HEK293T (cell line): ENCODE data around the gene GCC2.
A peak's percentile ranks its signal among the peaks of the same experiment; 100 is the strongest.
"Not testable (repeated sequence)": the region's sequence is repeated elsewhere in the genome, so short reads cannot be mapped to it uniquely, and the experiment has no call there.

ENCODE experiments used
- CTCF ChIA-PET: fragments of 350-600 bp; formaldehyde crosslinking; extraction: SDS; loops from one replicate; lab custom pipeline; 2021; ENCODE audit warnings: antibody characterized with exemption, inconsistent platforms; lab: Yijun Ruan, JAX
- POLR2A ChIA-PET: fragments of 350-600 bp; formaldehyde crosslinking; extraction: SDS; loops from one replicate; lab custom pipeline; 2020; ENCODE audit warnings: antibody characterized with exemption, inconsistent platforms; lab: Yijun Ruan, JAX
- DNase-seq: peaks from one replicate; pipeline ENCODE4 v3.0.0; 2012; ENCODE audit warnings: mixed read lengths; ENCODE audit errors: extremely low spot score
- ARNT ChIP-seq: fragments of 450-650 bp; IDR thresholded peaks from 2 replicates; pipeline ENCODE4 v1.6.1; 2017; ENCODE audit warnings: mild to moderate bottlenecking
- BHLHE40 ChIP-seq: fragments of 450-650 bp; IDR thresholded peaks from 2 replicates; pipeline ENCODE4 v1.6.1; 2016; ENCODE audit warnings: mild to moderate bottlenecking, moderate library complexity, borderline replicate concordance
- CTBP1 ChIP-seq: fragments of 450-650 bp; IDR thresholded peaks from 2 replicates; pipeline ENCODE4 v1.6.1; 2016; ENCODE audit warnings: borderline replicate concordance
- ELF4 ChIP-seq: fragments of 450-650 bp; IDR thresholded peaks from 2 replicates; pipeline ENCODE4 v1.6.1; 2017; ENCODE audit warnings: antibody characterized with exemption
- FOXA1 ChIP-seq: fragments of 450-650 bp; IDR thresholded peaks from 2 replicates; pipeline ENCODE4 v1.6.1; 2016; ENCODE audit warnings: mild to moderate bottlenecking
- FOXK2 ChIP-seq: fragments of 450-650 bp; IDR thresholded peaks from 2 replicates; pipeline ENCODE4 v1.6.1; 2016; ENCODE audit warnings: mild to moderate bottlenecking
- FOXM1 ChIP-seq: fragments of 450-650 bp; IDR thresholded peaks from 2 replicates; pipeline ENCODE4 v1.6.1; 2017; ENCODE audit warnings: mild to moderate bottlenecking, borderline replicate concordance
- HDGF ChIP-seq: fragments of 450-650 bp; IDR thresholded peaks from 2 replicates; pipeline ENCODE4 v1.6.1; 2017; ENCODE audit warnings: antibody characterized with exemption, borderline replicate concordance
- L3MBTL2 ChIP-seq: fragments of 450-650 bp; conservative IDR thresholded peaks from 2 replicates; pipeline ENCODE4 v1.6.1; 2016; ENCODE audit warnings: mild to moderate bottlenecking
- LEF1 ChIP-seq: fragments of 450-650 bp; IDR thresholded peaks from 2 replicates; pipeline ENCODE4 v1.6.1; 2017; ENCODE audit warnings: mild to moderate bottlenecking, borderline replicate concordance
- NFRKB ChIP-seq: fragments of 450-650 bp; IDR thresholded peaks from 2 replicates; pipeline ENCODE4 v1.6.1; 2016; ENCODE audit warnings: mild to moderate bottlenecking, moderate library complexity
- PKNOX1 ChIP-seq: fragments of 450-650 bp; IDR thresholded peaks from 2 replicates; pipeline ENCODE4 v1.6.1; 2016
- SP1 ChIP-seq: fragments of 450-650 bp; IDR thresholded peaks from 2 replicates; pipeline ENCODE4 v1.6.1; 2017
- SUZ12 ChIP-seq: fragments of 450-650 bp; IDR thresholded peaks from 2 replicates; pipeline ENCODE4 v1.6.1; 2016; ENCODE audit warnings: mild to moderate bottlenecking
- TARDBP ChIP-seq: fragments of 450-650 bp; IDR thresholded peaks from 2 replicates; pipeline ENCODE4 v1.6.1; 2016
- ZNF384 ChIP-seq: fragments of 450-650 bp; IDR thresholded peaks from 2 replicates; pipeline ENCODE4 v1.6.1; 2016

Gene GCC2

GRCh38 chr2:108449410-108450130 lies 564 bp downstream of the GCC2 start:
- CTCF ChIA-PET = no interaction called here
- POLR2A ChIA-PET = interaction anchor here (1.0 to 2.4 kb wide), 7 partner anchors 10 to 117 kb away, joined by 3 to 9 read pairs (median 4); partner anchors contain the start of genes LIMS1 and SULT1C4
- peak; percentile 21 for DNase-seq
- 0 out of 2 replicates have a peak, but pooled peaks have one; percentile 10 for TF ChIP-seq L3MBTL2
- no peak for TF ChIP-seq FOXM1
- TF ChIP-seq HDGF = no peak
- no peak for TF ChIP-seq TARDBP

GRCh38 chr2:108450863-108451262 lies 1.9 kb downstream of the GCC2 start:
- DNase-seq = no peak
- ChIA-PET CTCF (no interaction called here), POLR2A (interaction anchor here (1.3 kb wide), 1 partner anchor 124 kb away, joined by 3 read pairs; no protein-coding TSS in a partner anchor)
- TF ChIP-seq FOXM1 = no peak
- TF ChIP-seq PKNOX1 = no peak

- ChIA-PET POLR2A (no interaction called here), CTCF (no interaction called here)
- TF ChIP-seq CTBP1 (no peak), ZNF384 (no peak), FOXA1 (no peak), FOXK2 (no peak), NFRKB (no peak), BHLHE40 (no peak), HDGF (no peak), TARDBP (no peak), FOXM1 (no peak), SUZ12 (no peak)
These were observed 3.0 kb downstream of the GCC2 start for GRCh38 chr2:108451976-108452375.

GRCh38 chr2:108453530-108453929 lies 4.5 kb downstream of the GCC2 start:
- CTCF ChIA-PET, POLR2A ChIA-PET, DNase-seq: not testable (repeated sequence)

More at GRCh38 chr2:108451976-108452375, 3.0 kb downstream of the GCC2 start:
- DNase-seq = no peak

- ChIA-PET POLR2A (no interaction called here), CTCF (no interaction called here)
- no peak for DNase-seq
- TF ChIP-seq CTBP1 (no peak), LEF1 (no peak), ZNF384 (no peak), HDGF (no peak), FOXA1 (no peak), SP1 (no peak), ARNT (no peak)
These were observed 5.4 kb downstream of the GCC2 start for GRCh38 chr2:108454440-108454839.

- DNase-seq = no peak
- ChIA-PET POLR2A (no interaction called here), CTCF (no interaction called here)
- TF ChIP-seq PKNOX1 = no peak
- TF ChIP-seq TARDBP = no peak
- no peak for TF ChIP-seq HDGF
- no peak for TF ChIP-seq FOXA1
- TF ChIP-seq SP1 = no peak
- TF ChIP-seq FOXM1 = no peak
- no peak for TF ChIP-seq LEF1
- TF ChIP-seq ZNF384 = no peak
- TF ChIP-seq ELF4 = no peak
- TF ChIP-seq SUZ12 = no peak
- no peak for TF ChIP-seq ARNT
- no peak for TF ChIP-seq CTBP1
- TF ChIP-seq FOXK2 = no peak
- no peak for TF ChIP-seq L3MBTL2
- TF ChIP-seq BHLHE40 = no peak
- no peak for TF ChIP-seq NFRKB
These were observed 6.6 kb downstream of the GCC2 start for GRCh38 chr2:108455571-108455970.

- ChIA-PET POLR2A (no interaction called here), CTCF (interaction anchor here (0.7 kb wide), 1 partner anchor 51 kb away, joined by 8 read pairs; no protein-coding TSS in a partner anchor)
- DNase-seq = no peak
- no peak for TF ChIP-seq FOXA1
- TF ChIP-seq HDGF = no peak
- TF ChIP-seq ELF4 = no peak
- no peak for TF ChIP-seq PKNOX1
- no peak for TF ChIP-seq ARNT
- TF ChIP-seq FOXM1 = no peak
- no peak for TF ChIP-seq CTBP1
- TF ChIP-seq TARDBP = no peak
- TF ChIP-seq ZNF384 = no peak
- no peak for TF ChIP-seq LEF1
- no peak for TF ChIP-seq FOXK2
- TF ChIP-seq NFRKB = no peak
- no peak for TF ChIP-seq BHLHE40
These were observed 9.1 kb downstream of the GCC2 start for GRCh38 chr2:108458082-108458481.
